Muscle of leg (tissue), 11 donors: ENCODE measurements around the gene WDFY3. TPM values are rescaled to one million over a fixed set of nuclear protein-coding genes. Genes with fewer than 3 reads are reported as not detected.

Source experiments
- DNase-seq: peaks from one replicate; pipeline ENCODE4 v3.0.0; 2013
- H3K27ac ChIP-seq: one replicate; pipeline ENCODE4 v1.5.1; 2013; ENCODE audit warnings: mild to moderate bottlenecking, low read length, control low read depth
- H3K27me3 ChIP-seq: one replicate; pipeline ENCODE4 v1.6.1; 2013; ENCODE audit warnings: low read length; ENCODE audit not compliant: control insufficient read depth, insufficient read depth
- H3K36me3 ChIP-seq: one replicate; pipeline ENCODE4 v1.6.1; 2013; ENCODE audit warnings: low read length; ENCODE audit not compliant: control insufficient read depth, insufficient read depth
- H3K4me1 ChIP-seq: one replicate; pipeline ENCODE4 v1.6.1; 2013; ENCODE audit warnings: low read length; ENCODE audit not compliant: control insufficient read depth, insufficient read depth
- H3K4me3 ChIP-seq: one replicate; pipeline ENCODE4 v1.5.1; 2013; ENCODE audit warnings: low read length, control low read depth
- H3K9me3 ChIP-seq: replicated peaks from 2 replicates; pipeline ENCODE4 v1.6.1; 2013; ENCODE audit warnings: low read depth, low read length; ENCODE audit not compliant: control insufficient read depth
- WGBS: methylation state at CpG from one replicate; pipeline ENCODE4 v1.1.5; 2013; ENCODE audit warnings: missing lambda C conversion rate; ENCODE audit not compliant: insufficient coverage; 5-methylcytosine and 5-hydroxymethylcytosine counted together
- polyA plus RNA-seq, 8 donors: library from polyadenylated mRNA; unstranded; fragments of 120-200 nt; gene quantifications; one replicate each; pipeline versions ENCODE4 v1.2.1 to v1.2.3, GENCODE V29; 2013; ENCODE audit warnings: inconsistent platforms in 1 of 8, low replicate concordance in 1 of 8; ENCODE audit not compliant: insufficient read length in 8 of 8, insufficient read depth in 1 of 8
- total RNA-seq: library from RNA; stranded (reverse); fragments of 120-200 nt; gene quantifications from one replicate; pipeline ENCODE4 v1.2.4, GENCODE V29; 2013

WDFY3 gene
- total and polyA plus RNA-seq, 9 donors: 11.8 to 40.6 (median 20.3) TPM

DNA sequence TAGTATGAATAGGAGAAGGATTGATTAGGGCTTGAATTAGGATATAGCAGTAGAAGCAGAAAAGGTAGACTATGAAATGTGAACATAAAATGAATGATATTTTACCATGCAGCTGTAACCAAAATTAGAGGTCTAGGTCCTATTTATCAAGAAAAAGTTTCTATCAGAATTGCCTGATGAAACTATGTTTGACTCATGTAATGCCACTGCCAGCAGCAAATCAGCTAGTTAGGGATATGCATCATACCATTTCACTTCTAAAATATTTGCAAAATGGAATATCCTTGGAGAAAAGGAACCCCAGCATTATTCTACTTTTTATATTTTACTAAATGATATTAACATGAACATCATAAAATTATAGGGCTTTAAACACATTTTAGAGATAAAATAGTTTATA is 188.4 kb downstream of the WDFY3 start:
- no peaks in the 10 kb centered on the region for H3K9me3 ChIP-seq
- no peaks in the 10 kb centered on the region for H3K4me1 ChIP-seq
- H3K36me3 ChIP-seq: peaks cover 10% of the 10 kb centered on the region
- H3K4me3 ChIP-seq: no peak overlapping the region
- no peak overlapping the region for H3K27ac ChIP-seq
- H3K27me3 ChIP-seq: no peaks in the 10 kb centered on the region
- no peak for DNase-seq

DNA sequence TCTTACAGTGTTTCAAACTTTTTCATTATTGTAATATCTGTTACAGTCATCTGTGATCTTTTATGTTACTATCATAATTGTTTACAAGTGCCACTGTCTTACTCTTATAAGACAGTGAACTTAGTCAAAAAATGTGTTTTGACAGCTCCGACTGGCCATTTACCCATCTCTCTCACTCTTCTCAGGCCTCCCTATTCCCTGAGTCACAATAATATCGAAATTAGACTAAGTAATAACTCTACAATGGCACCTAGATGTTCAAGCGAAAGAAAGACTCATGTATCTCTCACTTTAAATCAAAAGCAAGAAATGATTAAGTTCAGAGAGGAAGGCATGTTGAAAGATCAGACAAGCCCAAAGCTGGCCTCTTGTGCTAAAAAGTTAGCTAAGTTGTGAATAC is 199.3 kb downstream of the WDFY3 start:
- Histone ChIP-seq H3K27me3 (no peaks in the 10 kb centered on the region), H3K4me1 (no peaks in the 10 kb centered on the region), H3K4me3 (no peak overlapping the region), H3K27ac (no peak overlapping the region), H3K36me3 (peaks cover 6% of the 10 kb centered on the region), H3K9me3 (no peaks in the 10 kb centered on the region)
- no peak for DNase-seq
- no CpG with 5 or more reads among the region's 3 CpGs for WGBS

DNA sequence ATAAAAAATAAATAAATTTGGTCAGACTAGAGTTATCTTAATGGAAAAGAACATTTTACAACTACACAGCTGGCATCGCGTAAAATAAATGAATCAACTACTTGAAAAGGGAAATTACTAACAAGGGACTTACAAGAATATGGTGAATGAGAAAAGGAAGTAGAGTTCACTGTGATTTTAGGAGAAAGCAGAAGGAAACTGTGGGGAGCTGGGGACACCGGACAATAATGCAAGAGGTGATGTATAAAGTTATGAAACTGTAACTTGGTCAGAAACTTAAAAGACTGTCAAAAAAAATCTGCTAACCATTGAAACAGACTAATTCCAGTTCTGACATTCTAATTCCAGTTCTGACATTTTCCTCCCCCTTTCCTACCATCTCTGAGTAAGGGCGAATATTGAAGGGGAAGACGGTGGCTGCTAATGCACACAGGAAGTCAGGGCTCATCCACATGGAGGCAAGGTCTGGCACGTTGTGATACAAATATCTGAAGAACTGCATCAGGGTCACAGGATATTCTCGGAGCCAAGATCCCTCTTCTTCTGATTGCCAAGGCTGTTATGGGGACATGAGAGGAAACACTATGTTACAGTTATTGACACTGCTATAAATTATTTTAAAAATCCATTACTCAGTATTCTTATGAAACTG is 213.0 kb downstream of the WDFY3 start:
- H3K27ac ChIP-seq: no peak overlapping the region
- 33% methylated on average over 1 of the region's 7 CpGs for whole genome bisulfite sequencing
- H3K4me3 ChIP-seq: no peak overlapping the region
- H3K9me3 ChIP-seq: no peaks in the 10 kb centered on the region
- no peaks in the 10 kb centered on the region for H3K27me3 ChIP-seq
- DNase-seq: peak; percentile 41
- H3K4me1 ChIP-seq: no peaks in the 10 kb centered on the region
- peaks cover 38% of the 10 kb centered on the region for H3K36me3 ChIP-seq

DNA sequence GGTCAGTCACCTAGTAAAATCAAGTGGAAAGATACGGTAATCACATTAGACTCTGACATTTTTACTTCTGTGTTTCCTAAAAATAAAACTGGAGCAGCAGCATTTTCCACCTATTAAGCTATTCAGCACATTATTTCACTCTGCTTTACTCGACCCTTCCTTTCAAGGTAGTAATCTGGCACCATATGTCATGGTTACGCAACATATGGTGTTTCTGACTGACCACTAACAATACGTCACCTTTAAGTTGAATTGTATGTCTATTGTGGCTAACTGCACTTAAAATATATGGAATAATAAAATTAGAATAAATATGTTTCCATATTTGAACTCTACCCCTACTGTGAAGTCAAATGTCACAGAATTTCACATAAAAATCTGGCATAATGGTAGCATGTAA is 214.8 kb downstream of the WDFY3 start:
- Histone ChIP-seq H3K27ac (no peak overlapping the region), H3K36me3 (peaks cover 47% of the 10 kb centered on the region), H3K4me3 (no peak overlapping the region), H3K4me1 (no peaks in the 10 kb centered on the region), H3K27me3 (no peaks in the 10 kb centered on the region), H3K9me3 (no peaks in the 10 kb centered on the region)
- 50% methylated on average over 1 of the region's 4 CpGs for WGBS
- DNase-seq: no peak

DNA sequence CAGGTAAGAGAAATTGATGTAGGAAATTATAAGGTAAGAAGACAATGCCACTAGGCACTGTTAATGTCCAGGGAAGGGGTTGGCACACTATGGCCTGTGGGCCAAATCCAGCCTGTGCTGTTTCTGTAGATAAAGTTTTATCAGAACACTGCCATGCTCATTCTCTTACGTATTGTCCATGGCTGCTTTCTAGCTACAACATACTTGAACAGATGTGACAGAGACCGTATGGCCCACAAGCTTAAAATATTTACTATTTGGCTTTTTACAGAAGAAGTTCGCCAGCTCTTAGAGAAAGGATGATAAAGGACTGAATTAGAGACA is 215.6 kb downstream of the WDFY3 start:
- Histone ChIP-seq H3K27ac (no peak overlapping the region), H3K27me3 (no peaks in the 10 kb centered on the region), H3K9me3 (no peaks in the 10 kb centered on the region), H3K36me3 (peaks cover 46% of the 10 kb centered on the region), H3K4me1 (no peaks in the 10 kb centered on the region), H3K4me3 (no peak overlapping the region)
- no peak for DNase-seq
- WGBS: no CpG with 5 or more reads among the region's 3 CpGs

DNA sequence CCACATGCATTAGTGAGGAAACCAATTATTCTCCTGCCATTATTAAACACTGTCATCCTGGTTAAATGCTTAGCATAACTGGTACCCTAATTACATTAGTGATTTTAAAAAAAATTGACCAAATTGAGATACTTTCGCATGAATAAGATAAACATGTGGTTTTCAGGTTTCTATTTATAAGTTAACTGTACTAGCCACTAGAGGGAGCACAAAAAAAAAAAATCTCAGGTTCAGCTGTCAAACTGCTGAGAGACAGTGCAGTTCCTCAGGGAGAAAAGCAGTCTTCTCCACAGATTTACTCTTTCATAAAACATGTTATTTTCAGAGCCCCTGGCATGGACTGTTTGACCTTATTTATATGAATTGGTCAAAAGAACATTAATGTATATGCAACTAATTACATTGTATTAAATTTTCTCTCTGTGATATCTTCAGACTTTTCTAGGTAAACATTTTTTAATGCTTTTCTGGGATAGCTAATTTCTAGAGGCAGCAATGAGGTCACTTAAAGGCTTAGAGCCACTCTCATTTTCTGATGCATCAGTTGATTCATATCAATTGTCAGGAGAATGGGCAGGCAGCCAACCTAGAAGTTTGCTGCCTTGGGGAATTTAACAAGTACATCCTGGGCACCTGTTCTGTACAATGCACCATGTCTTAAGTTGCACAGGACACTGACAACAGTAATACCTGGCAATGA is 216.1 kb downstream of the WDFY3 start:
- no peaks in the 10 kb centered on the region for H3K9me3 ChIP-seq
- no peaks in the 10 kb centered on the region for H3K27me3 ChIP-seq
- no CpG with 5 or more reads among the region's 1 CpG for WGBS
- H3K4me1 ChIP-seq: no peaks in the 10 kb centered on the region
- H3K36me3 ChIP-seq: peaks cover 46% of the 10 kb centered on the region
- H3K27ac ChIP-seq: no peak overlapping the region
- H3K4me3 ChIP-seq: no peak overlapping the region
- peak; percentile 63 for DNase-seq

DNA sequence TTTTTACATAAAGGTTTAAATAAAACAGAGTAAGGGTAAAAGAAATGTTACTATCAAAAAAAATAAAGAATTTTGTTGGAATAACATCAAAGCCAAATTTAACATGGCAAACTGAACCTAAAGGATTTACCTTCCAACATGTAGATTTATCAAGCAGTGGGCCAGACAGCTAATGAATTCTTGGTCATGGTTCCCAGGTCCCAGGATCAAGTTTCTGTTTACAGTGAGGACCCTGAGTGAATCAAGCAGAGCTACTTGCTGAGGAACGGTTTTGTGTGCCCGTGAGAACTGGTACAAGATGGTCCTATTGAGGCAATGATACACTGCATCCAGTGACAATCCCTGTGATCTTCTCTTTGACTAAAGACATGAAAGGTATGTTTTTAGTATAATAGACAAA is 226.4 kb downstream of the WDFY3 start:
- WGBS: 92% methylated on average over 2 of the region's 2 CpGs
- DNase-seq: no peak
- Histone ChIP-seq H3K4me3 (no peak overlapping the region), H3K4me1 (no peaks in the 10 kb centered on the region), H3K9me3 (no peaks in the 10 kb centered on the region), H3K27ac (no peak overlapping the region), H3K36me3 (peaks cover 29% of the 10 kb centered on the region), H3K27me3 (no peaks in the 10 kb centered on the region)

DNA sequence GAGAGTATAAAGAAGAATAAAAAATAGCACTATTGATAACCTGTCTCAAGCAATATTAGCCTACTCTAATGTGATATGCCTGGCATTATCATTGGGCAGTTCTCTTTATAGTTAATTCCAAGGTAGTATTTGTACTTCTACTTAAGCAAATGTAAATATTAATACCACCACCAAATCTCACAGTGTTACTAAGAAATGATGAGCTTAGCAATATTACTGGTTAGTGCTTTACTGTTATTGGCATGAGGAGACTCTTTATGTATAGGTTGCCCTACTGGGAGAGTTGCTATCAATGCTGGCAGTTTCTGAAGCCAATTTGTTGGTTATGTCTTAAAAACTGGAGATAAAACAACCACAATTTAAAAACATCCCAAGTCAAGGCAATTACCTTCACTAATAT is 227.9 kb downstream of the WDFY3 start:
- no peaks in the 10 kb centered on the region for H3K27me3 ChIP-seq
- H3K4me3 ChIP-seq: no peak overlapping the region
- H3K9me3 ChIP-seq: no peaks in the 10 kb centered on the region
- DNase-seq: no peak
- no peak overlapping the region for H3K27ac ChIP-seq
- peaks cover 29% of the 10 kb centered on the region for H3K36me3 ChIP-seq
- H3K4me1 ChIP-seq: no peaks in the 10 kb centered on the region

DNA sequence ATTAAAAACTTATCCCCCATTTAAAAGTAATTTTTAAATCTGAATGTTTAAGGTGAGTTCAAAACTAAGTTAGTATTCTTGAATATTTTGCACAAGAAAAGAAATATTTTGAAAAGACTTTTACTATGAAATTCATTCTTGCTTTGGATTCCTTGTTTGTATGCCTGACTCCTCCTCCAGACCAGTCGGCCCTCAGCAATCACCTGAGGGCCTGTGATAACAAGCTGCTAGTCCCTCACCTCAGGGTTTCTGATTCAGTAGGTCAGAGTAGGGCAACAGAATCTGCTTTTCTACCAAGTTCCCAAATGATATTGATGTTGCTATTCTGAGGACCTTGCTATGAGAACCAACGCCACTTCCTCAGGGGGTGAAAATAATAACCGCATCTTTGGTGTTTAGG is 228.8 kb downstream of the WDFY3 start:
- no peak for DNase-seq
- Histone ChIP-seq H3K36me3 (peaks cover 34% of the 10 kb centered on the region), H3K27me3 (no peaks in the 10 kb centered on the region), H3K4me3 (no peak overlapping the region), H3K4me1 (no peaks in the 10 kb centered on the region), H3K27ac (no peak overlapping the region), H3K9me3 (no peaks in the 10 kb centered on the region)
- WGBS: 100% methylated on average over 2 of the region's 3 CpGs

DNA sequence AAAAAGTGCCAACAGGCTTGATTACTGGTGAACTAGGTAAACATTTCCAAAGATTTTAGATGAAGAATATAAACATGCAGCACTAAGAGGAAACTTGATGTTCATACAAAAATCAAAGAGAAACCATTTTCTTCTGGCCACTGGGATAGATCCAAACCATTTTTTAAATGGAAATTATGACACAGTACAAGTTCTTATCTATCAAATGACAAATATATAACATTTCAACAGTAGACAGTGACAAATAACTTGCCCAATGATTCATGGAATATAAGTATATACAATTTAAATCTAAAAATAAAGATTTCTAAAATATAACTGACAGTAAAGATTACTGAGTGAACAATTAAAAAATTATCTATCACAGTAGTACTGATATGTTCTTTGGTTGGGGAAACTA is 232.5 kb downstream of the WDFY3 start:
- Histone ChIP-seq H3K9me3 (no peaks in the 10 kb centered on the region), H3K4me1 (no peaks in the 10 kb centered on the region), H3K27ac (no peak overlapping the region), H3K4me3 (no peak overlapping the region), H3K36me3 (peaks cover 22% of the 10 kb centered on the region), H3K27me3 (no peaks in the 10 kb centered on the region)
- DNase-seq: no peak
